Measurements from ENCODE around the gene UQCRH. TPM values are rescaled to one million over a fixed set of nuclear protein-coding genes. Genes with fewer than 3 reads are reported as not detected.

UQCRH gene
- total and polyA plus RNA-seq, 2 of the 13 experiments (the other 11 are each of a cell fraction or from before 2014, with no cell fraction given), result 548 to 556 TPM

- TF ChIP-seq KAT8 (CRISPR knock-in tag; IDR thresholded peaks at IDR 0.05) (no peak), ARID5B (CRISPR knock-in tag; IDR thresholded peaks at IDR 0.05) (no peak), ZNF891 (CRISPR knock-in tag; IDR thresholded peaks at IDR 0.05) (no peak), HCFC1 (IDR thresholded peaks at IDR 0.05; ENCODE audit: low read depth, low read length) (no peak), TSC22D2 (CRISPR knock-in tag; IDR thresholded peaks at IDR 0.05; ENCODE audit: borderline replicate concordance) (no peak), ZBTB34 (CRISPR knock-in tag; IDR thresholded peaks at IDR 0.05) (no peak), CREB3 (CRISPR knock-in tag; IDR thresholded peaks at IDR 0.05) (0 out of 2 replicates have a peak, but pooled peaks have one; percentile 3), GATAD1 (CRISPR knock-in tag; IDR thresholded peaks at IDR 0.05) (no peak), SMAD9 (CRISPR knock-in tag; IDR thresholded peaks at IDR 0.05) (no peak), ZNF629 (CRISPR knock-in tag; conservative IDR thresholded peaks at IDR 0.05) (no peak), EED (CRISPR knock-in tag; IDR thresholded peaks at IDR 0.05) (peak; percentile 13; the same call in 1 of the 2 replicates), ZBTB1 (CRISPR knock-in tag; IDR thresholded peaks at IDR 0.05; ENCODE audit: borderline replicate concordance) (0 out of 2 replicates have a peak, but pooled peaks have one; percentile 75), AGO2 (optimal IDR thresholded peaks at IDR 0.05; ENCODE audit: low read depth, low read length) (no peak), TRAFD1 (CRISPR knock-in tag; IDR thresholded peaks at IDR 0.05; ENCODE audit: borderline replicate concordance) (no peak), TAF15 (IDR thresholded peaks at IDR 0.05; ENCODE audit: low read depth, low read length, poor library complexity, severe bottlenecking) (no peak), HOXA3 (CRISPR knock-in tag; IDR thresholded peaks at IDR 0.05) (no peak), PAF1 (CRISPR knock-in tag; IDR thresholded peaks at IDR 0.05) (no peak), ZBTB7A (CRISPR knock-in tag; IDR thresholded peaks at IDR 0.05) (no peak), TEAD2 (CRISPR knock-in tag; IDR thresholded peaks at IDR 0.05) (no peak), EP300 (IDR thresholded peaks at IDR 0.05; ENCODE audit: low read depth in 2 of 2, low read length in 2 of 2) (no peak), EP300 (CRISPR knock-in tag; IDR thresholded peaks at IDR 0.05; ENCODE audit: borderline replicate concordance) (no peak), ISX (CRISPR knock-in tag; conservative IDR thresholded peaks at IDR 0.05) (no peak), SNRNP70 (IDR thresholded peaks at IDR 0.05; ENCODE audit: low read depth, low read length) (no peak), CBX1 (IDR thresholded peaks at IDR 0.05; ENCODE audit: low read depth) (no peak), RFX1 (IDR thresholded peaks at IDR 0.05) (no peak), ZMYM4 (CRISPR knock-in tag; IDR thresholded peaks at IDR 0.05) (no peak)
Observed at GRCh38 chr1:46301406-46301807, 2.1 kb upstream of the UQCRH start (continued).

Measured in HepG2 (cell line).